GM12878 (cell line): ENCODE measurements around the gene ATP10A. TPM values are rescaled to one million over a fixed set of nuclear protein-coding genes. Genes with fewer than 3 reads are reported as not detected.

Experiments
- CUX1 ChIP-seq: IDR thresholded peaks from 2 replicates; pipeline ENCODE4 v1.6.1; 2012; ENCODE audit warnings: improper control_type of control experiment, low read depth, low read length; ENCODE audit not compliant: insufficient replicate concordance
- JUND ChIP-seq: IDR thresholded peaks from 2 replicates; pipeline ENCODE4 v1.6.1; 2012; ENCODE audit warnings: low read depth, mild to moderate bottlenecking, low read length, improper control_type of control experiment, moderate library complexity
- NR2C1 ChIP-seq: fragments of 450-650 bp; IDR thresholded peaks from 2 replicates; pipeline ENCODE4 v1.6.1; 2017; ENCODE audit warnings: antibody characterized with exemption, mild to moderate bottlenecking, moderate library complexity
- PML ChIP-seq: IDR thresholded peaks from 2 replicates; pipeline ENCODE4 v1.6.1; 2012; ENCODE audit warnings: low read length, inconsistent platforms
- SIN3A ChIP-seq: IDR thresholded peaks from 2 replicates; pipeline ENCODE4 v1.6.1; 2012; ENCODE audit warnings: low read depth, low read length, improper control_type of control experiment
- ZNF274 ChIP-seq: IDR thresholded peaks from one replicate; pipeline ENCODE4 v1.8.0; 2011; ENCODE audit not compliant: insufficient read length, insufficient read depth
- ZNF384 ChIP-seq: IDR thresholded peaks from 2 replicates; pipeline ENCODE4 v1.6.1; 2012; ENCODE audit warnings: low read depth, mild to moderate bottlenecking, low read length, improper control_type of control experiment, borderline replicate concordance
- polyA plus RNA-seq, 11 experiments: library from polyadenylated mRNA; depleted of rRNA in 4 of 11; unstranded in 6 of 11; stranded (reverse) in 5 of 11; fragments of >200 nt; fragmentation: Nextera tagmentation in 4 of 11; fragmentation: Illumina TruSeq in 1 of 11; extraction: Ambion mirVana in 4 of 11; extraction: Trizol in 1 of 11; gene quantifications; 1 replicate in 1 of 11; 2 replicates in 10 of 11; pipeline versions ENCODE4 v1.2.1 to v1.2.3, GENCODE V29; 2011 to 2016; ENCODE audit warnings: inconsistent platforms in 2 of 11, missing spikeins in 2 of 11, low read depth in 1 of 11
- total RNA-seq, 4 experiments: library from RNA; depleted of rRNA in 3 of 4; stranded (reverse); fragments of >200 nt in 3 of 4; fragmentation: Illumina TruSeq in 1 of 4; extraction: Trizol in 1 of 4; gene quantifications; 2 replicates each; pipeline versions ENCODE4 v1.2.1 to v1.2.3, GENCODE V29; 2013 to 2021
- TF ChIP-seq, protein P1 (sequence below): IDR thresholded peaks from 2 replicates; pipeline ENCODE4 v1.6.1; 2012; ENCODE audit warnings: low read length, inconsistent platforms
- TF ChIP-seq, protein P2 (sequence below): fragments of 450-650 bp; IDR thresholded peaks from 2 replicates; pipeline ENCODE4 v1.6.1; 2018; ENCODE audit warnings: borderline replicate concordance, mild to moderate bottlenecking; ENCODE audit not compliant: partially characterized antibody
- TF ChIP-seq, protein P3 (sequence below): fragments of 450-650 bp; IDR thresholded peaks from 2 replicates; pipeline ENCODE4 v1.6.1; 2018; ENCODE audit warnings: mild to moderate bottlenecking, low read depth, moderate library complexity; ENCODE audit not compliant: partially characterized antibody

The ATP10A gene
- total and polyA plus RNA-seq, 10 of the 15 experiments (the other 5 are each of a cell fraction or from before 2014, with no cell fraction given) = 0.04 to 1.5 (median 0.31) TPM; not detected in 2

DNA sequence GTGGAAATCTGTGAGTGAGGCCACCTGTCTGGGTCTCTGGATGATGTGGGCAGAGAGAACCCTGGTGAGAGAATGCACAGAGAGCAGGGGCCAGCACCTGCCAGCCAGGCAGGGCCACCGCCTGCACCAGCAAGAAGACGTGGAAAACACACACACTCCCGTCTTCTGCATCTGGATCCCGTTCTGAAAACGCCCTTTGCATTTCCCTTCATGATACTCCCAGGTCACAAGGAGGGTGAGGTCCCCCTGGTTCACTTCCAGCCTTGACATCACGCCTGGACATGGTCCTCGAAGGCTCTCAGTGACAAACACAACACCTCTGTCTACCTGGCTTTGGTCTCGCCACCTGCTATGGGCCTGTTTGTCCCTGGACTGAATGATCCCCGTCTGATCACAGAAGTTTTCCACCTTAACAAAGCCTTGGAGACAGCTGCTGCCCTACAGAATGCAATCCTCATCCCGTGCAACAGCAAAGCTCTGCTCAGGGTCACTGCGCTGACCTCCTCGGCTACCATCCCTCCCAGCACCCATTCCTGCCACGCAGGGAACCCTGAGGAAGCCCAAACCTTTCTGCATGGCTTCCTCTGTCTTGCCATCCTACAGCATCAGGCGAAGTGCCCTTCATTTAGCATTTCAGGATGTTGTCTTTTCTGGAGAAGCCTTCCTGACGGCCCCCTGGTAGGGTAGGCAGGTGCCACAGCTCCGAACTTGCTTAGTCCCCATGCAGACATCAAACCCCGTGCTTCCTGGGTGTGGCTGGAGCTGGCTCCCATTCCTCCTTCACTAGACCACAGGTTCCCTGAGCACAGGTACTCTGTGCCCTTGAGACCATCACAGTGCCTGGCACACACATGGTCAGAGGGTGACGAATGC, 122.5 kb downstream of the ATP10A start (continued):
- TF ChIP-seq CUX1 (no peak), ZNF274 (no peak), PML (no peak), SIN3A (no peak), ZNF384 (no peak), NR2C1 (no peak), JUND (no peak)
- TF ChIP-seq, protein P1, sequence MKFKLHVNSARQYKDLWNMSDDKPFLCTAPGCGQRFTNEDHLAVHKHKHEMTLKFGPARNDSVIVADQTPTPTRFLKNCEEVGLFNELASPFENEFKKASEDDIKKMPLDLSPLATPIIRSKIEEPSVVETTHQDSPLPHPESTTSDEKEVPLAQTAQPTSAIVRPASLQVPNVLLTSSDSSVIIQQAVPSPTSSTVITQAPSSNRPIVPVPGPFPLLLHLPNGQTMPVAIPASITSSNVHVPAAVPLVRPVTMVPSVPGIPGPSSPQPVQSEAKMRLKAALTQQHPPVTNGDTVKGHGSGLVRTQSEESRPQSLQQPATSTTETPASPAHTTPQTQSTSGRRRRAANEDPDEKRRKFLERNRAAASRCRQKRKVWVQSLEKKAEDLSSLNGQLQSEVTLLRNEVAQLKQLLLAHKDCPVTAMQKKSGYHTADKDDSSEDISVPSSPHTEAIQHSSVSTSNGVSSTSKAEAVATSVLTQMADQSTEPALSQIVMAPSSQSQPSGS = no peak
- TF ChIP-seq, protein P2, sequence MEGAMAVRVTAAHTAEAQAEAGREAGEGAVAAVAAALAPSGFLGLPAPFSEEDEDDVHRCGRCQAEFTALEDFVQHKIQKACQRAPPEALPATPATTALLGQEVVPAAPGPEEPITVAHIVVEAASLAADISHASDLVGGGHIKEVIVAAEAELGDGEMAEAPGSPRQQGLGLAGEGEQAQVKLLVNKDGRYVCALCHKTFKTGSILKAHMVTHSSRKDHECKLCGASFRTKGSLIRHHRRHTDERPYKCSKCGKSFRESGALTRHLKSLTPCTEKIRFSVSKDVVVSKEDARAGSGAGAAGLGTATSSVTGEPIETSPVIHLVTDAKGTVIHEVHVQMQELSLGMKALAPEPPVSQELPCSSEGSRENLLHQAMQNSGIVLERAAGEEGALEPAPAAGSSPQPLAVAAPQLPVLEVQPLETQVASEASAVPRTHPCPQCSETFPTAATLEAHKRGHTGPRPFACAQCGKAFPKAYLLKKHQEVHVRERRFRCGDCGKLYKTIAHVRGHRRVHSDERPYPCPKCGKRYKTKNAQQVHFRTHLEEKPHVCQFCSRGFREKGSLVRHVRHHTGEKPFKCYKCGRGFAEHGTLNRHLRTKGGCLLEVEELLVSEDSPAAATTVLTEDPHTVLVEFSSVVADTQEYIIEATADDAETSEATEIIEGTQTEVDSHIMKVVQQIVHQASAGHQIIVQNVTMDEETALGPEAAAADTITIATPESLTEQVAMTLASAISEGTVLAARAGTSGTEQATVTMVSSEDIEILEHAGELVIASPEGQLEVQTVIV = no peak
- TF ChIP-seq, protein P3, sequence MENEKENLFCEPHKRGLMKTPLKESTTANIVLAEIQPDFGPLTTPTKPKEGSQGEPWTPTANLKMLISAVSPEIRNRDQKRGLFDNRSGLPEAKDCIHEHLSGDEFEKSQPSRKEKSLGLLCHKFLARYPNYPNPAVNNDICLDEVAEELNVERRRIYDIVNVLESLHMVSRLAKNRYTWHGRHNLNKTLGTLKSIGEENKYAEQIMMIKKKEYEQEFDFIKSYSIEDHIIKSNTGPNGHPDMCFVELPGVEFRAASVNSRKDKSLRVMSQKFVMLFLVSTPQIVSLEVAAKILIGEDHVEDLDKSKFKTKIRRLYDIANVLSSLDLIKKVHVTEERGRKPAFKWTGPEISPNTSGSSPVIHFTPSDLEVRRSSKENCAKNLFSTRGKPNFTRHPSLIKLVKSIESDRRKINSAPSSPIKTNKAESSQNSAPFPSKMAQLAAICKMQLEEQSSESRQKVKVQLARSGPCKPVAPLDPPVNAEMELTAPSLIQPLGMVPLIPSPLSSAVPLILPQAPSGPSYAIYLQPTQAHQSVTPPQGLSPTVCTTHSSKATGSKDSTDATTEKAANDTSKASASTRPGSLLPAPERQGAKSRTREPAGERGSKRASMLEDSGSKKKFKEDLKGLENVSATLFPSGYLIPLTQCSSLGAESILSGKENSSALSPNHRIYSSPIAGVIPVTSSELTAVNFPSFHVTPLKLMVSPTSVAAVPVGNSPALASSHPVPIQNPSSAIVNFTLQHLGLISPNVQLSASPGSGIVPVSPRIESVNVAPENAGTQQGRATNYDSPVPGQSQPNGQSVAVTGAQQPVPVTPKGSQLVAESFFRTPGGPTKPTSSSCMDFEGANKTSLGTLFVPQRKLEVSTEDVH = no peak
